NCI-H524 treated with DMSO at 0.1 percent for 48 hours (cell line): ENCODE results near the gene SLC34A3.
A peak's percentile ranks its signal among the peaks of the same experiment; 100 is the strongest.
"Not testable (repeated sequence)": the region's sequence is repeated elsewhere in the genome, so short reads cannot be mapped to it uniquely, and the experiment has no call there.

Experiments
- DNase-seq: peaks from one replicate; lab custom pipeline; 2025; lab: John Stamatoyannopoulos, UW

SLC34A3 gene

GRCh38 chr9:137241490-137242268 lies 11.0 kb downstream of the SLC34A3 start:
- DNase-seq = peak; percentile 44

- no peak for DNase-seq
These were observed 11.8 kb downstream of the SLC34A3 start for GRCh38 chr9:137242269-137243203.

GRCh38 chr9:137243266-137243625 lies 12.5 kb downstream of the SLC34A3 start:
- not testable (repeated sequence) for DNase-seq

- DNase-seq = no peak
These were observed 13.2 kb downstream of the SLC34A3 start for GRCh38 chr9:137243626-137244485.

DNA sequence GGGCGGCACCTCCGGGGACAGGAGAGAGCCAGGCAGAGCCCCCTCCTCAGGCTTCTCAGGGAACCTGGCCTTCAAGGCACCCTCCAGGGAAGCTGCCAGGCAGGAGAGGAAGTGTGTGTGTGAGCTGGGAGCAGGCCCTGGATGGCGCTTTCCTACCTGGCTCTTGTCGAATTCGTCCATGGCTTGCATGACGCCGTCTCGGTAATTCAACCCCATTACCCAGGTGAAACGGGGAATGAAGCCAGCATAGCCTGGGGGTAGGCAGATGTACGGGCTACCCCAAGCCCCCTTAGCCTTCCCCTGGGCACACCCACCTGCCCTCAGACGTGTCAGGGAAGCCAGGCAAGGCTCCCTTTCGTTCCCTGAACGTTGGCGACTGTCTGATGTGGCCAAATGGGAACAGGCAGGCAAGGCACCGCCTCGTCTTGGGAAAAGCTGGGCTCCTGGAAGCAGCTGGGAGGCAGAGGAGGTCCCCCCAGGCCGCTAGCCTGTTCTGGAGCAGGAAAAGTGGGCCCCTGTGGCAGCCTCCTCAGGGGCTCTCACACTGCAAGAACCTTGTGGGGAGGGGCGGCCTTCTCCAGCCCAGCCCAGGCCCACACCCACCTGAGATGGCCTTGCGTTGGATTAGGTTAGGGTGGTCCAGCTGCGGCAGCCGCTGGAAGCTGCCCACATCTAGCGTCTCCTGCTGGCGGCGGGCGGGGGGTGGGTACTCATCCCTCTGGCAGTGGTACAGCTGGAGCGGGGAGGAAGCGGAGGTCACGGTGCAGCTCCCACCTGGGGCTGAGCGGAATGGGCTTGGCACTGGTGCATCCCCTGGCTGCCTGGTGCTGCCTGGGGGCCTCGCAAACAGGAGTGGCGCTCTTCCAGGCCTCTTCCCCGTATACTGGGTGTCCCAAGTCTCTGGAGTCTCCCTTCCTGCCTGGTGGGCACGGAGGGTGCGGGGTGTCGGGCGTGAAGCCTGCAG lies 14.1 kb downstream of the SLC34A3 start:
- no peak for DNase-seq

- no peak for DNase-seq
These were observed 15.0 kb downstream of the SLC34A3 start for GRCh38 chr9:137245450-137246421.

GRCh38 chr9:137247135-137247915 lies 16.6 kb downstream of the SLC34A3 start:
- no peak for DNase-seq

DNA sequence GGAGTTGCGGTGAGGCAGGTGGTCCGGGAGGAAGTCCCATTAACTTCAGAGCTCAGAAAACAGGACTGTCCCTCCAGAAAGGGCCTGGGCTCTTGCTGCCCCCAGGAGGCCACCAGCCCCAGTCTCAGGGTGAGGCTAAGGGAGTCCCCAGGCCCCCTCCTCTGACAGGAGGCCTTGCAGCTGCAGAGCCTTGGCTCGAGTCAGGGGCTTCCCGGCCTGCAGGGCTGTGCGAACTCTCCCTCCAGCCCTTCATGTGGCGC lies 17.1 kb downstream of the SLC34A3 start:
- DNase-seq = no peak

DNA sequence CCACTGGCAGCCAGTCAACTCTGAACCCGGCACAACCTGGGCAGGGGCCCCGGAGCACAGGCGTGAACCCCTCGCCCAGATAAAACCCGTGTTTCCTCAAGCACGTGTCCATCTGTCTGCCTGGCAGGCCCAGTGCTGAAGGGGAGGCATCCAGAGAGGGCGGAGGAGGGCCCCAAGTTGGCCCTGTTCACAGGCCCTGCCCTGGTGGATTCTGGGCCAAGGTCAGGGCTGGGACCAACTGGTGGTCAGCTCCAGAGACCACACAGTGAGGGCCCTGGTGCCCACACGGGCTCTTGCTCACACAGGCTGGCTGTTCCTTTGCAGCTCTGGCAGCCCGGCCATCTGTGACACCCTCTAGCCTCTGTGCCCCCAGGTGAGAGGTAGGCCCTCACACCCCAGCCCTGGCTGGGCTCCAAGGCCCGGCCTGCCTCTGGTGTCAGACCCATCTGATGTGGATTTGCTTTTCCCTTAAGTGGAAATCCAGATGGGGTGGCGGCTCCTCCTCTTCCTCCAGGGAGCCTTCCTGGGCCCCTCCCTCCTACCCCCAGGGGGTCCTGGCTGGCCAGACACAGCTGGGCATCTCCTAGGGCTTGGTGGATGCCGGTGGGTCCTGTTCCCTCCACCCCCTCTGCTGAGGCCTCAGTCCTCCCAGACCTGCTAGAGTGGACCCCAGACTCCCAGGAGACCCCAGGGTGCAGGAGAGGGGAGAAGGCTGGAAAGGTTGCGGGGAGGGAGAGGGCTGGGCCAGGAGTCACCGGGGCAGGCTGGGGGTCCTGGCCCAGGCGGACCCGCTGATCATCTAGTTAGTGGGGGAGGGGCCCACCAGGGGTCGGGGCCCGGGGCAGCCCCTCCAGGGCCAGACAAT lies 19.9 kb downstream of the SLC34A3 start:
- peak; percentile 51 for DNase-seq

GRCh38 chr9:137251194-137251461 lies 20.4 kb downstream of the SLC34A3 start, which contains the start of gene STPG3:
TSS of gene STPG3 (plus strand) at chr9:137251286. CDS start at chr9:137251287, 1 bp downstream.
- no peak for DNase-seq

DNA sequence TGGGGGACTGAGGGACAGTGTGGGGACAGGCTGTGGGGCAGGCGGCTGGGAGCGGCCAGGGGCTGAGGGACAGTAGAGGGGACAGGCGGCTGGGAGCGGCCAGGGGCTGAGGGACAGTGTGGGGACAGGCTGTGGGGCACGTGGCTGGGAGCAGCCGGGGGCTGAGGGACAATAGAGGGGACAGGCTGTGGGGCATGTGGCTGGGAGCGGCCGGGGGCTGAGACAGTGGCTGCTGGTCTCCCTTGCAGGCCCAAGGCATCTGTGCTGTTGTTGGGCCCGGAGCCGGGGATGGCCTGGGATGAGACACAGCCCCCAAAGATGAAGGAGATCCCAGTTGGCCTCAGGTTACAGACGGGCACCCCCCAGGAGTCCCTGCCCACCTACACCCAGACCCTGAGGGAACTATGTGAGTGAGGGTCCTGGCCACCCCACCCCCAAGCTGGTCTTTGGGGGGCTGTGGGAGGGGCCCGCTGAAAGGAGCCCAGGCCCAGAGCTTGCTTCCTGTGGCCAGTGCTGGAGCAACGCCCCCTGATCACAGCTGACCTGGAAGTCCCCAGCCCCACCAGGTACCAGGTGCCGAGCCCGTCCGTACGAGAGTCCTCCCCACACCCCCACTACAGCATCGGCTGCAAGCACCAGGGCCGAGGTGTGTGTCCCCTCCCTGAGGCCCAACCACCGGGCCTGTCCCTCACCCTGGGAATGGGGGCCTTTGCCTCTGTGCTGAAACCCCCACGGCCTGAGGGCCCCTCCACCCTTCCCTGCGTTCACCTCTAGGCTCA lies 21.0 kb downstream of the SLC34A3 start:
- DNase-seq = no peak

- DNase-seq = no peak
These were observed 22.1 kb downstream of the SLC34A3 start for GRCh38 chr9:137252555-137253506.

- no peak for DNase-seq
These were observed 23.3 kb downstream of the SLC34A3 start for GRCh38 chr9:137253717-137254623.

DNA sequence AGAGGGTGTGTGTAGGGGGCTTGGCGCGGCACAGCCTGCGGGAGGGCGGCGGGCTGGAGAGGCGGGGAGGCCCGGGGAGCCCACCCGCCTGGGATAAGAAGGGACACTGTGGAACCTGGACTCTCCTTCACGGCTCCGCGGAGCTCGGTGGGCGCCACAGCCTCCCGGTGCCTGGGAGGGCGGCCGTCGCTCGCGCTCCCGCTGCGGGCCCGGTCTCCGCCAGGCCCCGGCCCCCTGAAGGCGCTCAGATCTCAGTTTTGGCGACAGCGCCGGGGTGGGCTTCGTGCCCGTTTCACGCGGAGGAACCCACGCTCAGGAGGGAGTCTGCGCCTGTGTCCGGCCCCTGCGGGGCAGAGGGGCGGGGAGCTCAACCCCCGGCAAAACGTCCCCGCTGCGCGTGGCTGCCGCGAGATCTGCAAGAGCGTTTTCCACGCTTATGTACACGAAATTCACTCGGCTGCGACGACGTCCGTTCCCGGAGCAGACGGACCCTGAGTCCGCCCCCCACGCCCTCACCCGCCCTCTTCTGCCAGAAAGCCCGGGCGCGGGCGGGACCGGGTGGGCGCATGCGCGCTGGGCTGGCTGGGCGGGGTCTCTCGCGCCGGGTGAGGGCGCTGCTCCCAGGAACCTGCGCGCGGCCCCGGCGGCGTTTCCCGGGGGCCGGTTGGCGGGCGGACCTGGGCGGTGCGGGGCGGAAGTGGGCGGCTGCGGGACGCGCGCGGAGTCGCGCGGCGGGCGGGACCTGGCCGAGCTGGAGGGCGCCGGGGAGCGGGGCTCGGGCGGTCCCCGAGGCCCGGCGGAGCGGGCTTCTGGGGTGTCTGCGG lies 24.1 kb downstream of the SLC34A3 start, which contains the start of gene NELFB:
NELFB (plus strand) TSS at position 704 of the 824 bp plus-strand sequence.
- peak; percentile 29 for DNase-seq
